GM13976 (cell line): Measurements from ENCODE around the gene CCDC141.

Experiments used
- DNase-seq: peaks from one replicate; pipeline ENCODE4 v3.0.0; 2012; ENCODE audit warnings: low spot score
- CTCF ChIP-seq: IDR thresholded peaks from 2 replicates; pipeline ENCODE4 v1.5.1; 2012; ENCODE audit warnings: borderline replicate concordance, mild to moderate bottlenecking; ENCODE audit not compliant: insufficient read depth; ENCODE audit errors: extremely low read depth, missing control alignments, control extremely low read depth
- in situ Hi-C: fragments of 300-500 bp; cut with MboI; formaldehyde crosslinking; loops from one replicate; pipeline ENCODE4 v1.12.0; 2022; ENCODE audit warnings: low sequenced_read_pairs, mixed read lengths, inconsistent platforms; ENCODE audit not compliant: unreplicated experiment

The CCDC141 gene

DNA sequence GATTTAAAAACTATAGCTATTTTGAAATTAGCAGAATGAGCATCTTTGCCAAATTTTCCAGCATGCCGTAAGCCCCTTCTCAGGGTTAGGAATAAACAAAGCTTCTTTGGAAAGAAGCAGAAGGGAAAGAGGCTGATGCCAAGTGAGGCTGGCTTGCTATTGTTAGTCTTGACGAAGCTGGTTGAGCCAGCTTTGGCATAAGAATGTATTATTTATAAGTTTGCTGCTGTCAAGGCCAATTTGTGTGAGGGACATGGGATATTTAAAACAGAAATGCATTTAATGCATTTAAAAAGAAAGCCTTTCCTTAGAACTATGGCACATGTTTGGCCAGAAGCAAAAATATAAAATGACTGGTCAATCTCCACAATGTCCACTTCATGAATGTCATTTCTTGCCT lies 190.2 kb downstream of the CCDC141 start:
- no peak for TF ChIP-seq CTCF
- in situ Hi-C loops = no loop called here
- DNase-seq = no peak

GRCh38 chr2:178858896-178859625 lies 190.9 kb downstream of the CCDC141 start:
- in situ Hi-C loops = no loop called here
- no peak for DNase-seq
- TF ChIP-seq CTCF = no peak

DNA sequence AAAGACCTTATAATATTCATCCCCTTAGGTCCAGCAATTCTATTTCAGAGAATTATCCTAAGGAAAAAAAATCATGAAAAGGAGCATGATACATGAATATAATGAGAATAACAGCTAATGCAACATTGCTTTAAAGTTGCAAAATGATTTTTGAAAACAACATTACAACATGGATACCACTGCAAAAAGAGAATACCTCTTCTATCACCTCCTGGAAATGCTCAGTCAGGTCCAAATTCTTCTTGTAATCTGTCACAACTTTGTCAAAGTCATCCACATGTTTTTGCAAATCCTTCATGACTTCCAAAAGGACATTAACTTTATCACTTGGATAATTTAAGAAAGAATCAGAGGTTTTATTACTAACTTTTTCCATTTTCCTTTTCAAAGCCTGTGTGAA lies 194.8 kb downstream of the CCDC141 start:
- in situ Hi-C loops = no loop called here
- no peak for DNase-seq
- TF ChIP-seq CTCF = no peak

- no peak for TF ChIP-seq CTCF
- in situ Hi-C loops = no loop called here
Measured at GRCh38 chr2:178848335-178848734, 201.6 kb downstream of the CCDC141 start.

DNA sequence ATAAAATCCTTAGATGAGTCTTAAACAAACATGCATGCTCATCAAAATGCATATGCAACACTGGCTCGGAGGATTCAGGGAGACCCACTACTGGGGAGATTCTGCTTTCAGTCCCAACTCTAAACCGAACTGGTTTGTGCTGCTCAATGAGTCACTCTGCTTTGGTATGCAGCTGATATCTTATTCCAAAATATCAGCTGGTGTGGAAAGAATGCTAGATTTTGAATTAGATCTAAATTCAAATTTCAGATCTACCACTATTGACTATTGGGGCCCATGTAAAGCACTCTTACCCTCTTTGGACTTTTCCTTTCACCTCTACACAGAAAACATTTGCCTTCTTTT lies 203.5 kb downstream of the CCDC141 start:
- DNase-seq = no peak
- in situ Hi-C loops = no loop called here
- no peak for TF ChIP-seq CTCF

More at GRCh38 chr2:178848335-178848734, 201.6 kb downstream of the CCDC141 start:
- no peak for DNase-seq

GRCh38 chr2:178845566-178846457 lies 204.1 kb downstream of the CCDC141 start:
- in situ Hi-C loops = no loop called here
- no peak for TF ChIP-seq CTCF
- no peak for DNase-seq
